Tibial artery (tissue), 4 donors: Measurements from ENCODE around the gene LRRC26.

ENCODE experiments used
- DNase-seq, 2 donors: peaks; one replicate each; pipeline ENCODE4 v3.0.0-alpha.2; 2019
- H3K27ac ChIP-seq, 2 donors: fragments of 200-600 bp; sonication (generic) in 1 of 2; 1 replicate in 1 of 2; 2 replicates in 1 of 2; pipeline ENCODE4 v1.5.1; 2018 to 2019; ENCODE audit warnings: mild to moderate bottlenecking in 1 of 2
- H3K27me3 ChIP-seq, 2 donors: fragments of 200-600 bp; sonication (generic) in 1 of 2; one replicate each; pipeline versions ENCODE4 v1.5.1 to v1.6.0; 2016 to 2019
- H3K36me3 ChIP-seq, 3 donors: fragments of 200-600 bp; sonication (generic) in 2 of 3; one replicate each; pipeline ENCODE4 v1.5.1; 2016 to 2019; ENCODE audit warnings: mild to moderate bottlenecking in 2 of 3
- H3K4me1 ChIP-seq, 4 donors: fragments of 200-600 bp; sonication (generic) in 2 of 4; 1 replicate in 3 of 4; 2 replicates in 1 of 4; pipeline ENCODE4 v1.5.1; 2016 to 2019
- H3K4me3 ChIP-seq, 2 donors: fragments of 200-600 bp; sonication (generic) in 1 of 2; 1 replicate in 1 of 2; 2 replicates in 1 of 2; pipeline ENCODE4 v1.5.1; 2018 to 2019; ENCODE audit warnings: mild to moderate bottlenecking in 2 of 2
- H3K9me3 ChIP-seq, 3 donors: fragments of 200-600 bp; sonication (generic) in 1 of 3; one replicate each; pipeline ENCODE4 v1.5.1; 2016 to 2019
- intact Hi-C: fragments of 100-400 bp; cut with DNase I; formaldehyde crosslinking; loops from one replicate; pipeline ENCODE4 v1.15.0; 2023; ENCODE audit warnings: low total_unique reads
- TF ChIP-seq, protein P1 (sequence below), 2 experiments: fragments of 200-600 bp in 1 of 2; fragments of 450-650 bp in 1 of 2; IDR thresholded peaks; one replicate each; pipeline ENCODE4 v1.5.1; 2017 to 2019; ENCODE audit warnings: antibody characterized with exemption in 2 of 2, mild to moderate bottlenecking in 1 of 2, moderate library complexity in 1 of 2

LRRC26 gene

GRCh38 chr9:137192448-137192780 lies 22.6 kb upstream of the LRRC26 start:
- Histone ChIP-seq H3K36me3 (peaks cover 6 to 29% (median 21%) of the 10 kb centered on the region in 3 donors), H3K4me3 (no peak overlapping the region), H3K9me3 (no peaks in the 10 kb centered on the region), H3K27me3 (no peaks in the 10 kb centered on the region), H3K4me1 (peaks cover 12 to 56% (median 24%) of the 10 kb centered on the region in 4 donors), H3K27ac (no peak overlapping the region)
- DNase-seq = no peak
- TF ChIP-seq, protein P1, sequence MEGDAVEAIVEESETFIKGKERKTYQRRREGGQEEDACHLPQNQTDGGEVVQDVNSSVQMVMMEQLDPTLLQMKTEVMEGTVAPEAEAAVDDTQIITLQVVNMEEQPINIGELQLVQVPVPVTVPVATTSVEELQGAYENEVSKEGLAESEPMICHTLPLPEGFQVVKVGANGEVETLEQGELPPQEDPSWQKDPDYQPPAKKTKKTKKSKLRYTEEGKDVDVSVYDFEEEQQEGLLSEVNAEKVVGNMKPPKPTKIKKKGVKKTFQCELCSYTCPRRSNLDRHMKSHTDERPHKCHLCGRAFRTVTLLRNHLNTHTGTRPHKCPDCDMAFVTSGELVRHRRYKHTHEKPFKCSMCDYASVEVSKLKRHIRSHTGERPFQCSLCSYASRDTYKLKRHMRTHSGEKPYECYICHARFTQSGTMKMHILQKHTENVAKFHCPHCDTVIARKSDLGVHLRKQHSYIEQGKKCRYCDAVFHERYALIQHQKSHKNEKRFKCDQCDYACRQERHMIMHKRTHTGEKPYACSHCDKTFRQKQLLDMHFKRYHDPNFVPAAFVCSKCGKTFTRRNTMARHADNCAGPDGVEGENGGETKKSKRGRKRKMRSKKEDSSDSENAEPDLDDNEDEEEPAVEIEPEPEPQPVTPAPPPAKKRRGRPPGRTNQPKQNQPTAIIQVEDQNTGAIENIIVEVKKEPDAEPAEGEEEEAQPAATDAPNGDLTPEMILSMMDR (IDR thresholded peaks at IDR 0.05) = no peak
- intact Hi-C loops = no loop called here

DNA sequence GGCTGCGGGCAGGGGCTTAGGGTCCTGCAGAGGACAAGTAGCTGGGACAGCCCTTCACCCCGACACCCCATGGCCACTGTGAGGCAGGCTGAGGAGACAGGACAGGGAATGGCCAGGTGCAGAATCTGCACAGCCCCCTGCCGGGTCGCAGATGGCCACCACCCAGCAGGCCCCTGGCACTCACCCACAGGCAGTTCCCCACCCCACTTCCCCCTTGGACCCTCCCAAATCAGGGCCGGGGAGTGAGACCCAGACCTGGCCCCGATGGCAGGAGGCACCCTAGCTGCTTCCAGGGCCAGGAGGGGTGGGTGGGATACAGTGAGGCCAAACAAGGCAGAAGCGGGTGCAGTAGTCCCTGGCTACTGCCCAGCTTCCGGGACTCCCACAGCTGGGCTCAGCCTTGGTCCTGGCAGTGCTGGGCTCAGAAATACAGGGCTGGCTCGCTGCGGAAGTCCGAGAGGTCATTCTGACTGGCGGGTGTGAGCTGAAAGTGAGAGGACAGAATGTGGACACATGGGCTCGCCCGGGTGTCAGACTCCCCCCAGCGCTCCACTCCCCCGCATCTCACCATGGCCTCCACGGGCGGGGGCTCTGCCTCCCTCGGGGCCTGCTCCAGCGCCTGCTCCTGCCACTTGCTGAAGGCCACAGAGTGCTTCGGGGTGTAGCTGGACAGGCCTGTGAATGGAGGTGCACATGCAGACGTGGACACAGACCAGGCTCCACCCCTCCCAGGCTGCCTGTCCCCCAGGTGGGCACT lies 22.0 kb upstream of the LRRC26 start:
- TF ChIP-seq, protein P1 (IDR thresholded peaks at IDR 0.05) = no peak
- DNase-seq = no peak
- Histone ChIP-seq H3K4me3 (no peak overlapping the region), H3K27me3 (no peaks in the 10 kb centered on the region), H3K36me3 (peaks cover 6 to 29% (median 21%) of the 10 kb centered on the region in 3 donors), H3K27ac (no peak overlapping the region), H3K4me1 (peaks cover 16 to 57% (median 28%) of the 10 kb centered on the region in 4 donors), H3K9me3 (no peaks in the 10 kb centered on the region)
- intact Hi-C loops = no loop called here

GRCh38 chr9:137191245-137191644 lies 21.4 kb upstream of the LRRC26 start:
- H3K27ac ChIP-seq = no peak overlapping the region
- intact Hi-C loops = no loop called here

GRCh38 chr9:137190315-137190856 lies 20.5 kb upstream of the LRRC26 start:
- DNase-seq = no peak
- Histone ChIP-seq H3K27ac (peak overlapping the region in 1 of 2 donors; percentile 84), H3K4me1 (peaks cover 16 to 63% (median 39%) of the 10 kb centered on the region in 4 donors), H3K27me3 (no peaks in the 10 kb centered on the region), H3K9me3 (no peaks in the 10 kb centered on the region), H3K36me3 (peaks cover 12 to 44% (median 32%) of the 10 kb centered on the region in 3 donors), H3K4me3 (no peak overlapping the region)
- intact Hi-C loops = no loop called here
- TF ChIP-seq, protein P1 (IDR thresholded peaks at IDR 0.05) = no peak

More at GRCh38 chr9:137191245-137191644, 21.4 kb upstream of the LRRC26 start:
- Histone ChIP-seq H3K36me3 (peaks cover 6 to 36% (median 23%) of the 10 kb centered on the region in 3 donors), H3K4me1 (peaks cover 16 to 63% (median 34%) of the 10 kb centered on the region in 4 donors), H3K9me3 (no peaks in the 10 kb centered on the region), H3K4me3 (no peak overlapping the region), H3K27me3 (no peaks in the 10 kb centered on the region)
- no peak for DNase-seq
- TF ChIP-seq, protein P1 (IDR thresholded peaks at IDR 0.05) = no peak

DNA sequence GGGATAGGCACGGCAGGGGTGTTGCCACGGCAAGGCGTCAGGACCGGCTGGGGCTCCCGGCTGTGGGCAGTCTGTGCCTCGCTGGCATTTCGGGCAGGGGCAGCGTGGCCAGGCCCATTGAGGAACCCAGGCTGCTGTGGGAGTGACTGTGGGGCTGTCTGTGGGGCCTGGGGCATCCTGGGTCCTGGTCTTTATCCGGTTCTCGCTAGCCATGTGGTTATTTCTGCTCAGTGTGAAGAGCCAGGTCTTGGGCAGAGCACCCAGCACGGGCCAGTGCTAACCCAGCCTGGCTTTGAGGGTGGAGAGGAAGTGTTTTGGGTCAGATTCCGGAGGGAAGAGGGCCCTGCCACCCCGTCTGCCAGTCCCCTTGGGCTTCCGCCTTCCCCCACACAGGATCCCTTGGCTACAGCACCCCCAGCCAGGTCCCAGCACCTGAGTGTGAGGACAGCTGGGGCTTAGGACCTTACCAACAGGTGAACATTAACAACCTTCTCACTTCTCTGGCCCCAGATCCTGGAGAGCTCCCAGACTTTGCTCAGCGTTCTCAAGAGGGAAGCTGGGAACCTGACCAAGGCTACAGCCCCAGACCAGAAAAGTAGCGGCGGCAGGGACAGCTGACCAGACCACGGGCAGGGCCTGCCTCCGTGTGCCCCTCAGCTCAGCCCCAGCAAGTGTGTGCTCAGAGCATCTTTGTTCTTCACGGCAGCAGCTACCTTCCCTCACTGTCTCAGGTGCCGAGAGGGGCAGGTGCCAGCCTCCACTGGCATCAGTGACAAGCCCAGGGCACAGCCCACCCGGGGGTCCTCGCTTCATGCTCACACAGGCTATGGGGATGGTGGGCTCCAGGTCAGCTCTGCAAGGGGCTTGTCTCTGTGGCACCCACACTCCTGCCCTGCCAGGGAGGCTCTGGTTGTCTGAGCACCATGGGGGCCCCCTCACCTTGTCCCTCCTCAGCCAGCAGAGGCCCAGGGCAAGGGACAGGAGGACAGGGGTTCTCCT lies 19.7 kb upstream of the LRRC26 start:
- TF ChIP-seq, protein P1 (IDR thresholded peaks at IDR 0.05) = no peak
- H3K36me3 ChIP-seq = peaks cover 20 to 52% (median 40%) of the 10 kb centered on the region in 3 donors
- peak overlapping the region; percentile 84 to 90 for H3K27ac ChIP-seq
- H3K27me3 ChIP-seq = no peaks in the 10 kb centered on the region
- H3K9me3 ChIP-seq = no peaks in the 10 kb centered on the region
- H3K4me1 ChIP-seq = peaks cover 16 to 61% (median 40%) of the 10 kb centered on the region in 4 donors
- peak overlapping the region; percentile 86 to 91 for H3K4me3 ChIP-seq
- intact Hi-C loops = loop anchor here (5.0 kb wide), 1 partner anchor 33 kb away; the partner anchor contains the start of gene RNF208
- DNase-seq = no peak
